GM19395 (cell line): ENCODE results near the gene NBEA.

Source experiments
- ATAC-seq: cut with Tn5 transposase; IDR thresholded peaks from one replicate; pipeline ENCODE4 v1.9.1; 2021; ENCODE audit warnings: mild to moderate bottlenecking, moderate library complexity; ENCODE audit not compliant: unreplicated experiment

Gene NBEA

GRCh38 chr13:35260316-35260715, 318.2 kb downstream of the NBEA start:
- no peak for ATAC-seq

- no peak for ATAC-seq
Observed at GRCh38 chr13:35266412-35266811, 324.3 kb downstream of the NBEA start.

GRCh38 chr13:35278917-35279316, 336.8 kb downstream of the NBEA start:
- ATAC-seq = no peak

GRCh38 chr13:35279500-35279899, 337.4 kb downstream of the NBEA start:
- no peak for ATAC-seq

- ATAC-seq = no peak
Observed at GRCh38 chr13:35283856-35284255, 341.8 kb downstream of the NBEA start.

GRCh38 chr13:35285677-35286076, 343.6 kb downstream of the NBEA start:
- no peak for ATAC-seq

- ATAC-seq = no peak
Observed at GRCh38 chr13:35292329-35292728, 350.3 kb downstream of the NBEA start.

GRCh38 chr13:35293579-35294226, 351.6 kb downstream of the NBEA start:
- ATAC-seq = no peak

GRCh38 chr13:35309706-35310105, 367.6 kb downstream of the NBEA start:
- no peak for ATAC-seq

- no peak for ATAC-seq
Observed at GRCh38 chr13:35332134-35332533, 390.1 kb downstream of the NBEA start.

- ATAC-seq = no peak
Observed at GRCh38 chr13:35333157-35333556, 391.1 kb downstream of the NBEA start.

- ATAC-seq = no peak
Observed at GRCh38 chr13:35342440-35342839, 400.4 kb downstream of the NBEA start.

- ATAC-seq = no peak
Observed at GRCh38 chr13:35343417-35343816, 401.3 kb downstream of the NBEA start.

- ATAC-seq = no peak
Observed at GRCh38 chr13:35345992-35346391, 403.9 kb downstream of the NBEA start.

- ATAC-seq = no peak
Observed at GRCh38 chr13:35346494-35346893, 404.4 kb downstream of the NBEA start.

- ATAC-seq = no peak
Observed at GRCh38 chr13:35347679-35348205, 405.7 kb downstream of the NBEA start.

GRCh38 chr13:35349052-35349451, 407.0 kb downstream of the NBEA start:
- ATAC-seq = peak; percentile 34

- peak; percentile 75 for ATAC-seq
Observed at GRCh38 chr13:35349673-35350278, 407.7 kb downstream of the NBEA start.

GRCh38 chr13:35354285-35354684, 412.2 kb downstream of the NBEA start:
- ATAC-seq = no peak

- no peak for ATAC-seq
Observed at GRCh38 chr13:35354882-35355281, 412.8 kb downstream of the NBEA start.

- no peak for ATAC-seq
Observed at GRCh38 chr13:35356572-35356971, 414.5 kb downstream of the NBEA start.

- no peak for ATAC-seq
Observed at GRCh38 chr13:35365883-35366282, 423.8 kb downstream of the NBEA start.

GRCh38 chr13:35367586-35367985, 425.5 kb downstream of the NBEA start:
- no peak for ATAC-seq
